HFF-Myc (cell line): ENCODE measurements around the gene NR1H2.
A peak's percentile ranks its signal among the peaks of the same experiment; 100 is the strongest.
"Not testable (repeated sequence)": the region's sequence is repeated elsewhere in the genome, so short reads cannot be mapped to it uniquely, and the experiment has no call there.

Source experiments
- DNase-seq: peaks from one replicate; pipeline ENCODE4 v3.0.0-alpha.2; 2011; ENCODE audit warnings: low read depth; ENCODE audit errors: extremely low read depth
- H3K4me3 ChIP-seq: replicated peaks from 2 replicates; pipeline ENCODE4 v1.5.1; 2011; ENCODE audit warnings: low read depth, mild to moderate bottlenecking, control low read depth, low read length
- CTCF ChIP-seq: IDR thresholded peaks from 2 replicates; pipeline ENCODE4 v1.5.1; 2012; ENCODE audit warnings: mild to moderate bottlenecking, low read depth, low read length, control low read depth; ENCODE audit errors: missing control alignments

Gene NR1H2

GRCh38 chr19:50384685-50385535 lies 8.7 kb downstream of the NR1H2 start:
- DNase-seq = no peak
- TF ChIP-seq CTCF = no peak
- H3K4me3 ChIP-seq = peak overlapping the region; percentile 60

- H3K4me3 ChIP-seq = no peak overlapping the region
- TF ChIP-seq CTCF = no peak
- DNase-seq = no peak
Observed at GRCh38 chr19:50387176-50387867, 11.1 kb downstream of the NR1H2 start.

DNA sequence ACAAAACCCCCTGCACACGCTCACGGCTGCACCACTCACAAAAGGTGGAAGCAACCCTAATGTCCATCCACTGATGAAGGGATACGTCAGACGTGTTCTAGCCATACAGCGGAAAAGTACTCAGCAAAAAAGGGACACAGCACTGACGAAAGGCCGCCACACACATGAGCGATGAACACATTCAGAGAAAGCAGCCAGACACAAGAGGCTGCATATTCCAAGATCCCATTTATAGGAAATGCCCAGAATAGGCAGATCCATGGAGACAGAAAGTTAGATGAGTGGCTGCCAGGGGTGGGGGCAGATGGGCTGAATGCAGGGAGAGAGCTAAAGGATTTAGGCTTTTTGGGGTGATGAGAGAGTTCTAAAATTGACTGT lies 11.6 kb downstream of the NR1H2 start:
- no peak for DNase-seq
- TF ChIP-seq CTCF = no peak
- no peak overlapping the region for H3K4me3 ChIP-seq

- not testable (repeated sequence) for H3K4me3 ChIP-seq, DNase-seq
Observed at GRCh38 chr19:50390295-50390694, 14.0 kb downstream of the NR1H2 start.

- DNase-seq, H3K4me3 ChIP-seq: not testable (repeated sequence)
Observed at GRCh38 chr19:50390952-50391351, 14.7 kb downstream of the NR1H2 start.

- no peak for TF ChIP-seq CTCF
- H3K4me3 ChIP-seq = no peak overlapping the region
- DNase-seq = no peak
Observed at GRCh38 chr19:50392759-50393158, 16.5 kb downstream of the NR1H2 start.

- no peak overlapping the region for H3K4me3 ChIP-seq
- no peak for TF ChIP-seq CTCF
- no peak for DNase-seq
Observed at GRCh38 chr19:50393589-50393988, 17.3 kb downstream of the NR1H2 start.
